GM10266 (cell line): ENCODE measurements around the gene YTHDF1.
"Not testable (repeated sequence)": the region's sequence is repeated elsewhere in the genome, so short reads cannot be mapped to it uniquely, and the experiment has no call there.

Source experiments
- DNase-seq: peaks from one replicate; pipeline ENCODE4 v3.0.0; 2012; ENCODE audit errors: extremely low spot score
- CTCF ChIP-seq: IDR thresholded peaks from 2 replicates; pipeline ENCODE4 v1.5.1; 2012; ENCODE audit warnings: mild to moderate bottlenecking, low read depth; ENCODE audit not compliant: control insufficient read depth, insufficient read depth; ENCODE audit errors: missing control alignments

YTHDF1 gene

GRCh38 chr20:63163596-63164483 is 52.1 kb downstream of the YTHDF1 start:
- no peak for TF ChIP-seq CTCF
- DNase-seq, result no peak

- TF ChIP-seq CTCF, result no peak
- no peak for DNase-seq
Observed at GRCh38 chr20:63163171-63163570, 52.8 kb downstream of the YTHDF1 start.

- no peak for DNase-seq
- no peak for TF ChIP-seq CTCF
Observed at GRCh38 chr20:63162206-63162795, 53.6 kb downstream of the YTHDF1 start.

- no peak for DNase-seq
- no peak for TF ChIP-seq CTCF
Observed at GRCh38 chr20:63161176-63161651, 54.7 kb downstream of the YTHDF1 start.

- TF ChIP-seq CTCF, result no peak
- DNase-seq, result no peak
Observed at GRCh38 chr20:63160641-63161175, 55.2 kb downstream of the YTHDF1 start.

- no peak for TF ChIP-seq CTCF
- no peak for DNase-seq
Observed at GRCh38 chr20:63159826-63160640, 55.9 kb downstream of the YTHDF1 start.

GRCh38 chr20:63159251-63159650 is 56.7 kb downstream of the YTHDF1 start:
- DNase-seq, result not testable (repeated sequence)
